MM.1S (cell line): Measurements from ENCODE around the gene SPOCK1.

Experiments used
- DNase-seq: peaks from one replicate; pipeline ENCODE4 v3.0.0-alpha.2; 2015
- H2AFZ ChIP-seq: fragments of 300-600 bp; sonication (generic); 2 replicates; pipeline ENCODE4 v1.6.0; 2016; ENCODE audit warnings: antibody characterized with exemption, low read length
- H3F3A ChIP-seq: fragments of 300-600 bp; sonication (generic); 2 replicates; pipeline ENCODE4 v1.6.1; 2016; ENCODE audit warnings: mild to moderate bottlenecking, antibody characterized with exemption, low read length, moderate library complexity, mixed read lengths; ENCODE audit not compliant: insufficient read depth
- H3K27ac ChIP-seq: fragments of 300-600 bp; sonication (generic); 2 replicates; pipeline ENCODE4 v1.5.1; 2016; ENCODE audit warnings: mild to moderate bottlenecking, low read length
- H3K27me3 ChIP-seq: fragments of 300-600 bp; sonication (generic); replicated peaks from 2 replicates; pipeline ENCODE4 v1.6.0; 2016; ENCODE audit warnings: low read length; ENCODE audit not compliant: insufficient read depth
- H3K36me3 ChIP-seq: fragments of 300-600 bp; sonication (generic); replicated peaks from 2 replicates; pipeline ENCODE4 v1.6.1; 2016; ENCODE audit warnings: mild to moderate bottlenecking, low read length, mixed read lengths; ENCODE audit not compliant: insufficient read depth
- H3K4me1 ChIP-seq: fragments of 300-600 bp; sonication (generic); 2 replicates; pipeline ENCODE4 v1.6.1; 2016; ENCODE audit warnings: low read length, mixed read lengths
- H3K4me2 ChIP-seq: fragments of 300-600 bp; sonication (generic); 2 replicates; pipeline ENCODE4 v1.6.0; 2016; ENCODE audit warnings: low read depth, low read length
- H3K4me3 ChIP-seq: fragments of 300-600 bp; sonication (generic); 2 replicates; pipeline ENCODE4 v1.5.1; 2016; ENCODE audit warnings: low read length, mixed read lengths
- H3K79me2 ChIP-seq: fragments of 300-600 bp; sonication (generic); 2 replicates; pipeline ENCODE4 v1.6.1; 2016; ENCODE audit warnings: mixed run types, low read length, mixed read lengths
- H3K9ac ChIP-seq: fragments of 300-600 bp; sonication (generic); 2 replicates; pipeline ENCODE4 v1.6.1; 2016; ENCODE audit warnings: low read length, mixed read lengths
- H3K9me2 ChIP-seq: fragments of 300-600 bp; sonication (generic); replicated peaks from 2 replicates; pipeline ENCODE4 v1.6.1; 2016; ENCODE audit warnings: mild to moderate bottlenecking, low read length, mixed read lengths; ENCODE audit not compliant: insufficient read depth
- H3K9me3 ChIP-seq: fragments of 300-600 bp; sonication (generic); replicated peaks from 2 replicates; pipeline ENCODE4 v1.6.1; 2016; ENCODE audit warnings: mild to moderate bottlenecking, low read length, mixed read lengths; ENCODE audit not compliant: insufficient read depth
- H4K20me1 ChIP-seq: fragments of 300-600 bp; sonication (generic); 2 replicates; pipeline ENCODE4 v1.6.1; 2016; ENCODE audit warnings: mild to moderate bottlenecking, low read length, moderate library complexity, mixed read lengths; ENCODE audit not compliant: insufficient read depth
- EZH2 ChIP-seq: fragments of 300-600 bp; sonication (generic); optimal IDR thresholded peaks from 2 replicates; pipeline ENCODE3; 2017; ENCODE audit warnings: low read depth, mild to moderate bottlenecking, antibody characterized with exemption, low read length, mixed read lengths
- EZH2phosphoT487 ChIP-seq: fragments of 300-600 bp; sonication (generic); IDR thresholded peaks from 2 replicates; pipeline ENCODE4 v1.6.1; 2018; ENCODE audit warnings: antibody characterized with exemption, low read length
- TF ChIP-seq, protein P1 (sequence below): fragments of 300-600 bp; sonication (generic); IDR thresholded peaks from 2 replicates; pipeline ENCODE4 v1.5.1; 2016; ENCODE audit warnings: antibody characterized with exemption, low read length, mixed read lengths

Gene SPOCK1

DNA sequence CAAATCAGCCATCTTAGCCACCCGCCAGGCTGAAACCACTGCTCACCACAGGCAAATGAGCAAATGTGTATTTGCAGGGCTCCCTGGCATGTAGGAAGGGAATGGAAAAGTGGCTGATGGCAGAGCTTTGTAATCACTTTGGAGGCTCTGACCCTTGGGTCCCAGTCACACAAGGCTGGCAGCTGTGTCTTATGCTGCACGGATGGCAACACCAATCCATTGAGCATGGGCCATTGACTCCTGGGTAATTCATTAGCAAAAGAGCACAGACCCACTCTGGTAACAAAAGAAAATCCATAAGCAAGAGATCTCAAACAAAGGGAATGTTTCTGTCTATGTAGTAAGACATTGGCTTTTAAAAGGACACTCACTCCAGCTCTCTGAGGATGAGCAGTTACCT, 57.6 kb downstream of the SPOCK1 start:
- H3K4me3 ChIP-seq = no peak overlapping the region
- no peaks in the 10 kb centered on the region for H3K9me3 ChIP-seq
- no peaks in the 10 kb centered on the region for H3K4me1 ChIP-seq
- no peaks in the 10 kb centered on the region for H3K79me2 ChIP-seq
- H3K9ac ChIP-seq = no peak overlapping the region
- H3K27ac ChIP-seq = no peak overlapping the region
- H3K27me3 ChIP-seq = no peaks in the 10 kb centered on the region
- H3K4me2 ChIP-seq = no peak overlapping the region
- no peak overlapping the region for H2AFZ ChIP-seq
- no peak for DNase-seq
- TF ChIP-seq EZH2phosphoT487 (no peak), EZH2 (no peak)
- TF ChIP-seq, protein P1, sequence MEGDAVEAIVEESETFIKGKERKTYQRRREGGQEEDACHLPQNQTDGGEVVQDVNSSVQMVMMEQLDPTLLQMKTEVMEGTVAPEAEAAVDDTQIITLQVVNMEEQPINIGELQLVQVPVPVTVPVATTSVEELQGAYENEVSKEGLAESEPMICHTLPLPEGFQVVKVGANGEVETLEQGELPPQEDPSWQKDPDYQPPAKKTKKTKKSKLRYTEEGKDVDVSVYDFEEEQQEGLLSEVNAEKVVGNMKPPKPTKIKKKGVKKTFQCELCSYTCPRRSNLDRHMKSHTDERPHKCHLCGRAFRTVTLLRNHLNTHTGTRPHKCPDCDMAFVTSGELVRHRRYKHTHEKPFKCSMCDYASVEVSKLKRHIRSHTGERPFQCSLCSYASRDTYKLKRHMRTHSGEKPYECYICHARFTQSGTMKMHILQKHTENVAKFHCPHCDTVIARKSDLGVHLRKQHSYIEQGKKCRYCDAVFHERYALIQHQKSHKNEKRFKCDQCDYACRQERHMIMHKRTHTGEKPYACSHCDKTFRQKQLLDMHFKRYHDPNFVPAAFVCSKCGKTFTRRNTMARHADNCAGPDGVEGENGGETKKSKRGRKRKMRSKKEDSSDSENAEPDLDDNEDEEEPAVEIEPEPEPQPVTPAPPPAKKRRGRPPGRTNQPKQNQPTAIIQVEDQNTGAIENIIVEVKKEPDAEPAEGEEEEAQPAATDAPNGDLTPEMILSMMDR = no peak
- H3K9me2 ChIP-seq = no peaks in the 10 kb centered on the region
- no peaks in the 10 kb centered on the region for H3K36me3 ChIP-seq
- no peaks in the 10 kb centered on the region for H4K20me1 ChIP-seq
- H3F3A ChIP-seq = no peaks in the 10 kb centered on the region

DNA sequence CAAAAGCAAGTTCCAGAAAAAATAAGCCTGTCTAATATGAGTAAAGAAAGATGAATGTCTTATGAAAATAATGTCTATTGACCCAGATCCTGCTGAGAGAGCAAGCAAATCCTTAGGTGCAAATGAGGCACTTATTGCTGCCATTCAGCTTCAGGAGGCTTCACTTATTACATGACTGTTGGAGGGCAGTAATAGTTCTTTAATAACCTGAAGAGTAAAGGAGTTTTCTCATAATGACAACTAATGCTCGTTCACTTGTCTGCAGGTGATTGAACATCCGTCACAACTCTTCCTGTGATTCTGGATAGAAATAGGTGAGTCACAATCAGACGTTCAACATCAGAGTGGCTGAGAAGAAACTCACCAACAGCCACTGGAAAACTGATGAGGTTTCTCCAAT, 58.3 kb downstream of the SPOCK1 start:
- H3K4me1 ChIP-seq = no peaks in the 10 kb centered on the region
- TF ChIP-seq, protein P1 = no peak
- H3K9me2 ChIP-seq = no peaks in the 10 kb centered on the region
- no peaks in the 10 kb centered on the region for H3K79me2 ChIP-seq
- no peak overlapping the region for H3K9ac ChIP-seq
- no peaks in the 10 kb centered on the region for H3K27me3 ChIP-seq
- H4K20me1 ChIP-seq = no peaks in the 10 kb centered on the region
- H3F3A ChIP-seq = no peaks in the 10 kb centered on the region
- H3K4me3 ChIP-seq = no peak overlapping the region
- no peaks in the 10 kb centered on the region for H3K36me3 ChIP-seq
- no peaks in the 10 kb centered on the region for H3K9me3 ChIP-seq
- no peak overlapping the region for H3K27ac ChIP-seq
- H3K4me2 ChIP-seq = no peak overlapping the region
- DNase-seq = no peak
- H2AFZ ChIP-seq = no peak overlapping the region

DNA sequence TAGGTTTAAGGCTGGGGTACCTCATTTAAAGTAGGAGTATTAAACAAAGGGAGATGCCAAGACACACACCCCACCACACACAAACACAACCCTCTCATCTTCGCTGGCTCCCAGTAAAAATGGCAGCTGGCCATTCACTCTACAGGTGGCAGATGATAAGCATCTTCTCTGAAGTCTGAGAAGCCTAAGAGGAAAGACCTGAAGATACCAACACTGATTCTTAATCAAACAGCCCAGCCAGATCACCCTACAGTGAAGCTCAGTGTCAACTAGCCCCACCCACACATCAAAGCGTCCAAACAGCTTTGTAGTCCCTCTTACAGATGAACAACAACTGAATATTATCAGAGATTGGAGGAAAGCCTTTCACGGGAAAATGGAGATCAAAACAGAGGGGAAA, 59.5 kb downstream of the SPOCK1 start:
- no peak overlapping the region for H2AFZ ChIP-seq
- no peaks in the 10 kb centered on the region for H4K20me1 ChIP-seq
- no peaks in the 10 kb centered on the region for H3K79me2 ChIP-seq
- no peak for TF ChIP-seq EZH2
- TF ChIP-seq, protein P1 = no peak
- no peak for TF ChIP-seq EZH2phosphoT487
- H3K27ac ChIP-seq = no peak overlapping the region
- no peaks in the 10 kb centered on the region for H3F3A ChIP-seq
- H3K9me2 ChIP-seq = no peaks in the 10 kb centered on the region
- no peak overlapping the region for H3K4me3 ChIP-seq
- no peaks in the 10 kb centered on the region for H3K36me3 ChIP-seq
- no peak overlapping the region for H3K9ac ChIP-seq
- H3K27me3 ChIP-seq = no peaks in the 10 kb centered on the region
- no peaks in the 10 kb centered on the region for H3K4me1 ChIP-seq
- DNase-seq = no peak
- H3K4me2 ChIP-seq = no peak overlapping the region
- no peaks in the 10 kb centered on the region for H3K9me3 ChIP-seq
